ENCODE results near the gene MTUS2. TPM values are rescaled to one million over a fixed set of nuclear protein-coding genes. Genes with fewer than 3 reads are reported as not detected.

Gene MTUS2
- polyA plus RNA-seq, 1 donor from 2014 or later, result 4.4 TPM

DNA sequence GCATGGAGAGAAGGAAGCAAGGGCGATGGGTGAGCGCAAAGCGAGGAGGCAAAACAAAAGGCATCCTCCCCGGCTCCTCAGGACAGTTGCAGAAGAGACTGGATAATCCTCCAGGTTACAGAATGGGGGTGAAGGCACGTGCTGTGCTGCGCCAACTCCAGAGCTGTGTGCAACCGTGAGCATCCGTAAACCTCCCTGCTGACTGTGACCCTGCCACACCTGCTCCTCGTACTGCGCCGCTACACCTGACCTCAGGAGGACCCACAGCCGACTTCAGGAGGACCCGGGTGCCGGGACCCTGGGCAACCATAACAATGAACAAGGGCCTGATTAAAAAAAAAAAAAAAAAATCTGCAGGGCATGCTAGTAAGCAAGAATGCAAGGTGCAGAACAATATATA, 706.6 kb downstream of the MTUS2 start (continued):
- TF ChIP-seq POLR2AphosphoS5 (IDR thresholded peaks at IDR 0.05), result no peak

- no peak for TF ChIP-seq TAF1 (IDR thresholded peaks at IDR 0.05; ENCODE audit: low read depth)
- TF ChIP-seq MXI1 (conservative IDR thresholded peaks at IDR 0.05; ENCODE audit: poor library complexity, severe bottlenecking), result no peak
- no peak for TF ChIP-seq CTCF (IDR thresholded peaks at IDR 0.05; ENCODE audit: poor library complexity, severe bottlenecking)
- no peak for TF ChIP-seq REST (IDR thresholded peaks at IDR 0.05; ENCODE audit: borderline replicate concordance)
- no peak for TF ChIP-seq POLR2AphosphoS5 (IDR thresholded peaks at IDR 0.05)
- TF ChIP-seq SMC3 (conservative IDR thresholded peaks at IDR 0.05; ENCODE audit: poor library complexity), result no peak
- TF ChIP-seq RAD21 (conservative IDR thresholded peaks at IDR 0.05), result no peak
- TF ChIP-seq EP300 (conservative IDR thresholded peaks at IDR 0.05; ENCODE audit: poor library complexity, severe bottlenecking), result no peak
- no peak for TF ChIP-seq EZH2 (IDR thresholded peaks at IDR 0.05; ENCODE audit: borderline replicate concordance, insufficient read depth, low read length, poor library complexity, severe bottlenecking)
- H3K4me3 ChIP-seq (ENCODE audit: low read length), result no peak overlapping the region
These were observed 707.4 kb downstream of the MTUS2 start for GRCh38 chr13:29527511-29527910.

GRCh38 chr13:29527916-29528315, 707.8 kb downstream of the MTUS2 start:
- Histone ChIP-seq H3F3A (ENCODE audit: insufficient read depth, low read length, poor library complexity, severe bottlenecking) (no peaks in the 10 kb centered on the region), H3K9ac (ENCODE audit: low read length) (no peak overlapping the region), H3K9me2 (ENCODE audit: insufficient read depth, low read length) (no peaks in the 10 kb centered on the region), H3K9me3 (ENCODE audit: low read length) (no peaks in the 10 kb centered on the region), H3K27ac (ENCODE audit: low read length) (no peak overlapping the region), H3K36me3 (ENCODE audit: insufficient read depth, low read length) (peaks cover 8% of the 10 kb centered on the region), H3K79me2 (replicated peaks; ENCODE audit: insufficient read depth, low read length) (no peaks in the 10 kb centered on the region), H3K4me2 (ENCODE audit: low read length) (no peak overlapping the region), H4K20me1 (ENCODE audit: insufficient read depth) (no peaks in the 10 kb centered on the region), H3K27me3 (ENCODE audit: insufficient read depth, low read depth, low read length) (no peaks in the 10 kb centered on the region), H2AFZ (ENCODE audit: low read depth, low read length) (no peak overlapping the region), H3K4me3 (ENCODE audit: low read length) (no peak overlapping the region)
- no peak for TF ChIP-seq POLR2AphosphoS5 (IDR thresholded peaks at IDR 0.05)
- no peak for TF ChIP-seq REST (IDR thresholded peaks at IDR 0.05; ENCODE audit: borderline replicate concordance)
- TF ChIP-seq SMC3 (conservative IDR thresholded peaks at IDR 0.05; ENCODE audit: poor library complexity), result no peak
- TF ChIP-seq TAF1 (IDR thresholded peaks at IDR 0.05; ENCODE audit: low read depth), result no peak
- TF ChIP-seq EP300 (conservative IDR thresholded peaks at IDR 0.05; ENCODE audit: poor library complexity, severe bottlenecking), result no peak
- TF ChIP-seq RAD21 (conservative IDR thresholded peaks at IDR 0.05), result no peak

More at GRCh38 chr13:29527511-29527910, 707.4 kb downstream of the MTUS2 start:
- Histone ChIP-seq H3K36me3 (ENCODE audit: insufficient read depth, low read length) (peaks cover 8% of the 10 kb centered on the region), H3K79me2 (replicated peaks; ENCODE audit: insufficient read depth, low read length) (no peaks in the 10 kb centered on the region), H2AFZ (ENCODE audit: low read depth, low read length) (no peak overlapping the region), H3K9me2 (ENCODE audit: insufficient read depth, low read length) (no peaks in the 10 kb centered on the region), H3F3A (ENCODE audit: insufficient read depth, low read length, poor library complexity, severe bottlenecking) (no peaks in the 10 kb centered on the region), H3K27ac (ENCODE audit: low read length) (no peak overlapping the region), H3K9ac (ENCODE audit: low read length) (no peak overlapping the region), H4K20me1 (ENCODE audit: insufficient read depth) (no peaks in the 10 kb centered on the region), H3K4me2 (ENCODE audit: low read length) (no peak overlapping the region), H3K27me3 (ENCODE audit: insufficient read depth, low read depth, low read length) (no peaks in the 10 kb centered on the region), H3K9me3 (ENCODE audit: low read length) (no peaks in the 10 kb centered on the region)

Measured in neural cell (in vitro differentiated cells).